HCT116 (cell line): ENCODE results near the gene DLL1. TPM values are rescaled to one million over a fixed set of nuclear protein-coding genes. Genes with fewer than 3 reads are reported as not detected.

Experiments used
- ATAC-seq: fragments of 200-7000 bp; cut with Tn5 transposase; 2 replicates; pipeline ENCODE4 v1.9.1; 2020; ENCODE audit warnings: mild to moderate bottlenecking, moderate library complexity
- BruUV-seq: library from RNA; stranded (reverse); fragments of 400-500 nt; replicated peaks from 2 replicates; lab custom pipeline; 2021; lab: Mats Ljungman, UMichigan
- CTCF ChIA-PET: fragments of 300-600 bp; sonication (Branson Sonifier 250); formaldehyde crosslinking; loops from one replicate; lab custom pipeline; 2021; ENCODE audit warnings: antibody characterized with exemption; lab: Charles Lee
- POLR2A ChIA-PET: fragments of 300-600, 350-600 bp; sonication (Branson Sonifier 250); formaldehyde crosslinking; loops from one replicate; lab custom pipeline; 2021; ENCODE audit warnings: antibody characterized with exemption; lab: Charles Lee
- RAD21 ChIA-PET, 2 experiments: fragments of 300-600 bp; sonication (Branson Sonifier 250); formaldehyde crosslinking; loops; one replicate each; lab custom pipeline; 2023; ENCODE audit warnings: low total read pairs in 2 of 2; ENCODE audit not compliant: uncharacterized antibody in 2 of 2, unreplicated experiment in 2 of 2, low non-redundant PET in 1 of 2; lab: Charles Lee
- DNase-seq: peaks from one replicate; pipeline ENCODE4 v3.0.0-alpha.2; 2010; ENCODE audit warnings: low read depth, low spot score
- H2AFZ ChIP-seq: fragments of 200-600 bp; shearing (Covaris generic), sonication (generic); 2 replicates; pipeline ENCODE4 v1.6.1; 2017; ENCODE audit warnings: low read depth, mixed run types, mixed read lengths, antibody characterized with exemption, low read length; ENCODE audit not compliant: poor library complexity, severe bottlenecking
- H3K27ac ChIP-seq: 2 replicates; pipeline ENCODE4 v1.5.1; 2012; ENCODE audit warnings: low read depth, low read length
- H3K27me3 ChIP-seq: fragments of 200-600 bp; sonication (generic); 2 replicates; pipeline ENCODE4 v1.6.1; 2016; ENCODE audit warnings: mixed run types, low read length, mixed read lengths; ENCODE audit not compliant: insufficient read depth
- H3K36me3 ChIP-seq, 2 experiments: fragments of 200-500 bp in 1 of 2; fragments of 200-600 bp in 1 of 2; sonication (Bioruptor generic) in 1 of 2; sonication (generic) in 1 of 2; 2 replicates each; pipeline versions ENCODE4 v1.5.1 to v1.6.1; 2014 to 2016; ENCODE audit warnings: low read length in 2 of 2, inconsistent platforms in 1 of 2, mixed read lengths in 1 of 2, mixed run types in 1 of 2; ENCODE audit not compliant: insufficient read depth in 2 of 2, control insufficient read depth in 1 of 2
- H3K4me1 ChIP-seq, 2 experiments: fragments of 200-600 bp in 1 of 2; sonication (generic) in 1 of 2; 2 replicates each; pipeline versions ENCODE4 v1.5.1 to v1.6.1; 2012 to 2017; ENCODE audit warnings: low read length in 2 of 2, inconsistent platforms in 1 of 2, mild to moderate bottlenecking in 1 of 2, mixed read lengths in 1 of 2, mixed run types in 1 of 2, moderate library complexity in 1 of 2; ENCODE audit not compliant: insufficient read depth in 2 of 2, control insufficient read depth in 1 of 2
- H3K4me2 ChIP-seq: fragments of 200-600 bp; sonication (generic); 2 replicates; pipeline ENCODE4 v1.6.1; 2017; ENCODE audit warnings: mixed run types, low read length, mixed read lengths
- H3K4me3 ChIP-seq, 2 experiments: fragments of 200-600 bp in 1 of 2; sonication (generic) in 1 of 2; replicated peaks in 1 of 2; 2 replicates each; pipeline ENCODE4 v1.5.1; 2011 to 2016; ENCODE audit warnings: low read length in 2 of 2, control low read depth in 1 of 2, low read depth in 1 of 2, mild to moderate bottlenecking in 1 of 2, mixed read lengths in 1 of 2, mixed run types in 1 of 2
- H3K79me2 ChIP-seq: fragments of 200-600 bp; sonication (generic); 2 replicates; pipeline ENCODE4 v1.6.1; 2017; ENCODE audit warnings: mild to moderate bottlenecking, mixed run types, low read length, moderate library complexity, mixed read lengths; ENCODE audit not compliant: insufficient read depth
- H3K9ac ChIP-seq: fragments of 200-600 bp; sonication (generic); 2 replicates; pipeline ENCODE4 v1.6.1; 2016; ENCODE audit warnings: low read length, mixed read lengths
- H3K9me2 ChIP-seq: fragments of 200-600 bp; sonication (generic), shearing (Covaris generic); 2 replicates; pipeline ENCODE4 v1.6.1; 2017; ENCODE audit warnings: mixed run types, mild to moderate bottlenecking, moderate library complexity; ENCODE audit not compliant: insufficient read depth
- H3K9me3 ChIP-seq, 2 experiments: fragments of 200-500 bp in 1 of 2; fragments of 200-600 bp in 1 of 2; sonication (Bioruptor generic) in 1 of 2; sonication (generic) in 1 of 2; 2 replicates each; pipeline ENCODE4 v1.6.1; 2014 to 2017; ENCODE audit warnings: low read length in 2 of 2, mixed read lengths in 2 of 2, inconsistent platforms in 1 of 2, low read depth in 1 of 2, mild to moderate bottlenecking in 1 of 2, mixed run types in 1 of 2, moderate library complexity in 1 of 2; ENCODE audit not compliant: control insufficient read depth in 1 of 2, insufficient read depth in 1 of 2
- H4K20me1 ChIP-seq: fragments of 200-600 bp; sonication (generic), shearing (Covaris generic); 2 replicates; pipeline ENCODE4 v1.6.1; 2017; ENCODE audit warnings: mixed run types, mild to moderate bottlenecking, moderate library complexity; ENCODE audit not compliant: insufficient read depth
- EGR1 ChIP-seq: IDR thresholded peaks from 2 replicates; pipeline ENCODE4 v1.6.1; 2012; ENCODE audit warnings: low read depth
- ELF1 ChIP-seq: IDR thresholded peaks from 2 replicates; pipeline ENCODE4 v1.6.1; 2012; ENCODE audit warnings: low read depth, borderline replicate concordance
- EZH2 ChIP-seq: fragments of 200-600 bp; sonication (generic); IDR thresholded peaks from 2 replicates; pipeline ENCODE4 v1.6.1; 2017; ENCODE audit warnings: antibody characterized with exemption, mixed run types
- JUND ChIP-seq: IDR thresholded peaks from 2 replicates; pipeline ENCODE4 v1.6.1; 2012
- POLR2A ChIP-seq: IDR thresholded peaks from 2 replicates; pipeline ENCODE4 v1.7.0; 2011; ENCODE audit warnings: borderline replicate concordance; ENCODE audit not compliant: insufficient read depth, insufficient read length; ENCODE audit errors: extremely low read depth
- POLR2AphosphoS5 ChIP-seq: IDR thresholded peaks from 2 replicates; pipeline ENCODE4 v1.6.1; 2011; ENCODE audit warnings: mild to moderate bottlenecking, low read depth, low read length, moderate library complexity
- SIN3A ChIP-seq: IDR thresholded peaks from 2 replicates; pipeline ENCODE4 v1.6.1; 2012; ENCODE audit warnings: low read depth
- SP1 ChIP-seq: IDR thresholded peaks from 2 replicates; pipeline ENCODE4 v1.6.1; 2012; ENCODE audit warnings: low read depth
- SRF ChIP-seq: IDR thresholded peaks from 2 replicates; pipeline ENCODE4 v1.6.1; 2012; ENCODE audit warnings: low read depth
- TCF7L2 ChIP-seq: IDR thresholded peaks from 2 replicates; pipeline ENCODE4 v1.7.0; 2011; ENCODE audit warnings: borderline replicate concordance, inconsistent platforms; ENCODE audit not compliant: insufficient read depth, insufficient read length; ENCODE audit errors: extremely low read depth
- YY1 ChIP-seq: IDR thresholded peaks from 2 replicates; pipeline ENCODE4 v1.6.1; 2011; ENCODE audit warnings: low read length, low read depth, moderate library complexity, mild to moderate bottlenecking; ENCODE audit not compliant: insufficient replicate concordance; ENCODE audit errors: extremely low read depth
- ZFX ChIP-seq: fragments of 450-650 bp; IDR thresholded peaks from 2 replicates; pipeline ENCODE4 v1.6.1; 2017
- intact Hi-C: fragments of 100-400 bp; cut with micrococcal nuclease; formaldehyde crosslinking; loops from 2 replicates; pipeline ENCODE4 v1.10.0; 2022
- total RNA-seq: library from RNA; stranded (reverse); gene quantifications from one replicate; pipeline ENCODE4 v1.2.1, GENCODE V29; 2021; ENCODE audit not compliant: unreplicated experiment
- TF ChIP-seq, protein P1 (sequence below): IDR thresholded peaks from 2 replicates; pipeline ENCODE4 v1.6.1; 2012; ENCODE audit warnings: low read depth
- TF ChIP-seq, protein P2 (sequence below): IDR thresholded peaks from 2 replicates; pipeline ENCODE4 v1.6.1; 2012

Gene DLL1
- total RNA-seq, 1 experiment from 2014 or later: 5.3 TPM

DNA sequence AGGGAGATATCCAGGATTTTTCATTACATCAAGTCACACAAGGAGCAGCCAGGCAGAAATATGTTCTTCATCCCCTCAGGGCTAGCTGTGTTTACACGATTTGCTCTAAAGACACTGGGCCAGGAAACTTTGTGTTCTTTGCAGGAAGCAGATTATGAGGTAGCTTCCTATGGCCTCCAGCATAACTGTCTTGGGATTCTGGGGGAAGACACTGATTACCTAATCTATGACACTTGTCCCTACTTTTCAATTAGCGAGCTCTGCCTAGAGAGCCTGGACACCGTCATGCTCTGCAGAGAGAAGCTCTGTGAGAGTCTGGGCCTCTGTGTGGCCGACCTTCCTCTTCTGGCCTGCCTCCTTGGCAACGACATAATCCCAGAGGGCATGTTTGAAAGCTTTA, 26.8 kb upstream of the DLL1 start:
- H3K9me2 ChIP-seq: no peaks in the 10 kb centered on the region
- RAD21 ChIA-PET: no interaction called here
- no peak for TF ChIP-seq SP1
- TF ChIP-seq TCF7L2: no peak
- TF ChIP-seq ZFX: no peak
- no peaks in the 10 kb centered on the region for H3K4me1 ChIP-seq
- no peak overlapping the region for H3K27ac ChIP-seq
- intact Hi-C loops: no loop called here
- ATAC-seq: no peak
- H2AFZ ChIP-seq: no peak overlapping the region
- POLR2A ChIA-PET: no interaction called here
- H3K9ac ChIP-seq: no peak overlapping the region
- BruUV-seq: TSS peak; percentile 30
- no peaks in the 10 kb centered on the region for H3K27me3 ChIP-seq
- CTCF ChIA-PET: no interaction called here
- no peak overlapping the region for H3K4me3 ChIP-seq
- peaks cover 52% of the 10 kb centered on the region for H3K79me2 ChIP-seq
- no peak for DNase-seq
- no peaks in the 10 kb centered on the region for H4K20me1 ChIP-seq
- no peaks in the 10 kb centered on the region for H3K9me3 ChIP-seq
- no peak overlapping the region for H3K4me2 ChIP-seq
- peaks cover 2 to 9% of the 10 kb centered on the region in 2 experiments; a peak in 1 of 4 replicates for H3K36me3 ChIP-seq

DNA sequence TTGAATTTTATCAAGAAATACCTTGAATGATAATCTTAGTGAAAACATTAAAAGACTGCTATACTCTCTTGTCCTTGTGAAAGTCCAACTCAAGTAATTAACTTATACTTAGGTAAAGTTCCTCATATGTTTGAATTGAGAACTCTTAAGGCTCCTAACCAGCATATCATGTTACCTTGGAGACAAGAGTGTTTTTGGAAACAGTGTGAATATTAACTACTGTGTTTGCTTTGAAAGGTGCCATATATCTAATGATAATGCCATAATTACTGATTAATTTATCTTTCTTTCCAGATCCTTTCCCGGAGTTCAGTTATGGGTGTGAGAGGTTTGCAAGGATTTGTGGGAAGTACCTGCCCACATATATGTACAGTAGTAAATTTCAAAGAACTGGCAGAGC, 26.2 kb upstream of the DLL1 start:
- H3K9ac ChIP-seq: no peak overlapping the region
- no peaks in the 10 kb centered on the region for H3K9me2 ChIP-seq
- no peaks in the 10 kb centered on the region for H3K4me1 ChIP-seq
- BruUV-seq: no TSS peak
- POLR2A ChIA-PET: no interaction called here
- no peaks in the 10 kb centered on the region; the same call in 1 of the 2 replicates for H4K20me1 ChIP-seq
- RAD21 ChIA-PET: no interaction called here
- TF ChIP-seq POLR2AphosphoS5: no peak
- no peak for TF ChIP-seq TCF7L2
- no peak for TF ChIP-seq POLR2A
- no peak for TF ChIP-seq JUND
- no peak for TF ChIP-seq SRF
- TF ChIP-seq SIN3A: no peak
- no peak for TF ChIP-seq ELF1
- TF ChIP-seq, protein P1, sequence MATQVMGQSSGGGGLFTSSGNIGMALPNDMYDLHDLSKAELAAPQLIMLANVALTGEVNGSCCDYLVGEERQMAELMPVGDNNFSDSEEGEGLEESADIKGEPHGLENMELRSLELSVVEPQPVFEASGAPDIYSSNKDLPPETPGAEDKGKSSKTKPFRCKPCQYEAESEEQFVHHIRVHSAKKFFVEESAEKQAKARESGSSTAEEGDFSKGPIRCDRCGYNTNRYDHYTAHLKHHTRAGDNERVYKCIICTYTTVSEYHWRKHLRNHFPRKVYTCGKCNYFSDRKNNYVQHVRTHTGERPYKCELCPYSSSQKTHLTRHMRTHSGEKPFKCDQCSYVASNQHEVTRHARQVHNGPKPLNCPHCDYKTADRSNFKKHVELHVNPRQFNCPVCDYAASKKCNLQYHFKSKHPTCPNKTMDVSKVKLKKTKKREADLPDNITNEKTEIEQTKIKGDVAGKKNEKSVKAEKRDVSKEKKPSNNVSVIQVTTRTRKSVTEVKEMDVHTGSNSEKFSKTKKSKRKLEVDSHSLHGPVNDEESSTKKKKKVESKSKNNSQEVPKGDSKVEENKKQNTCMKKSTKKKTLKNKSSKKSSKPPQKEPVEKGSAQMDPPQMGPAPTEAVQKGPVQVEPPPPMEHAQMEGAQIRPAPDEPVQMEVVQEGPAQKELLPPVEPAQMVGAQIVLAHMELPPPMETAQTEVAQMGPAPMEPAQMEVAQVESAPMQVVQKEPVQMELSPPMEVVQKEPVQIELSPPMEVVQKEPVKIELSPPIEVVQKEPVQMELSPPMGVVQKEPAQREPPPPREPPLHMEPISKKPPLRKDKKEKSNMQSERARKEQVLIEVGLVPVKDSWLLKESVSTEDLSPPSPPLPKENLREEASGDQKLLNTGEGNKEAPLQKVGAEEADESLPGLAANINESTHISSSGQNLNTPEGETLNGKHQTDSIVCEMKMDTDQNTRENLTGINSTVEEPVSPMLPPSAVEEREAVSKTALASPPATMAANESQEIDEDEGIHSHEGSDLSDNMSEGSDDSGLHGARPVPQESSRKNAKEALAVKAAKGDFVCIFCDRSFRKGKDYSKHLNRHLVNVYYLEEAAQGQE: no peak
- no peak for TF ChIP-seq EGR1
- no peak for TF ChIP-seq YY1
- TF ChIP-seq EZH2: no peak
- TF ChIP-seq ZFX: no peak
- TF ChIP-seq, protein P2, sequence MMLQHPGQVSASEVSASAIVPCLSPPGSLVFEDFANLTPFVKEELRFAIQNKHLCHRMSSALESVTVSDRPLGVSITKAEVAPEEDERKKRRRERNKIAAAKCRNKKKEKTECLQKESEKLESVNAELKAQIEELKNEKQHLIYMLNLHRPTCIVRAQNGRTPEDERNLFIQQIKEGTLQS: no peak
- no peaks in the 10 kb centered on the region for H3K27me3 ChIP-seq
- no peaks in the 10 kb centered on the region for H3K9me3 ChIP-seq
- intact Hi-C loops: no loop called here
- no peak for DNase-seq
- no peak overlapping the region for H3K4me3 ChIP-seq
- no peak overlapping the region for H3K4me2 ChIP-seq
- CTCF ChIA-PET: no interaction called here
- H3K27ac ChIP-seq: no peak overlapping the region
- no peak overlapping the region for H2AFZ ChIP-seq
- H3K36me3 ChIP-seq: peaks cover 2 to 9% of the 10 kb centered on the region in 2 experiments; a peak in 1 of 4 replicates
- peaks cover 59% of the 10 kb centered on the region for H3K79me2 ChIP-seq
- no peak for ATAC-seq
